ENCODE measurements around the gene NFX1. TPM values are rescaled to one million over a fixed set of nuclear protein-coding genes. Genes with fewer than 3 reads are reported as not detected.

Gene NFX1
- total RNA-seq, 1 experiment from 2014 or later: 22.6 TPM

- H3K36me3 ChIP-seq: no peaks in the 10 kb centered on the region
- no peak overlapping the region for H3K27ac ChIP-seq
- H3K9me3 ChIP-seq (replicated peaks): no peaks in the 10 kb centered on the region
- H3K4me1 ChIP-seq: no peaks in the 10 kb centered on the region; the same call in 1 of the 2 replicates
- no peak for DNase-seq
- no peak overlapping the region for H3K4me3 ChIP-seq
- no peaks in the 10 kb centered on the region for H3K27me3 ChIP-seq
Observed at GRCh38 chr9:33414268-33414667, 124.0 kb downstream of the NFX1 start.

- H3K36me3 ChIP-seq: no peaks in the 10 kb centered on the region
- no peak overlapping the region for H3K4me3 ChIP-seq
- no peaks in the 10 kb centered on the region for H3K27me3 ChIP-seq
- DNase-seq: no peak
- no peaks in the 10 kb centered on the region for H3K9me3 ChIP-seq (replicated peaks)
- H3K4me1 ChIP-seq: no peaks in the 10 kb centered on the region; the same call in 1 of the 2 replicates
- no peak overlapping the region for H3K27ac ChIP-seq
Observed at GRCh38 chr9:33414889-33415500, 124.7 kb downstream of the NFX1 start.

GRCh38 chr9:33415501-33416038, 125.3 kb downstream of the NFX1 start:
- DNase-seq: peak; percentile 60 to 72
- Histone ChIP-seq H3K27ac (no peak overlapping the region), H3K27me3 (no peaks in the 10 kb centered on the region), H3K36me3 (no peaks in the 10 kb centered on the region), H3K9me3 (replicated peaks) (no peaks in the 10 kb centered on the region), H3K4me3 (no peak overlapping the region), H3K4me1 (no peaks in the 10 kb centered on the region; the same call in 1 of the 2 replicates)

- Histone ChIP-seq H3K27me3 (no peaks in the 10 kb centered on the region), H3K9me3 (replicated peaks) (no peaks in the 10 kb centered on the region), H3K4me3 (no peak overlapping the region), H3K27ac (no peak overlapping the region), H3K4me1 (no peaks in the 10 kb centered on the region; the same call in 1 of the 2 replicates), H3K36me3 (no peaks in the 10 kb centered on the region)
- no peak for DNase-seq
Observed at GRCh38 chr9:33416996-33417395, 126.7 kb downstream of the NFX1 start.

- Histone ChIP-seq H3K27ac (no peak overlapping the region), H3K27me3 (no peaks in the 10 kb centered on the region), H3K9me3 (replicated peaks) (no peaks in the 10 kb centered on the region), H3K4me1 (no peaks in the 10 kb centered on the region; the same call in 1 of the 2 replicates), H3K36me3 (no peaks in the 10 kb centered on the region), H3K4me3 (no peak overlapping the region)
- no peak for DNase-seq
Observed at GRCh38 chr9:33418090-33418489, 127.8 kb downstream of the NFX1 start.

GRCh38 chr9:33419708-33420303, 129.5 kb downstream of the NFX1 start:
- Histone ChIP-seq H3K27me3 (no peaks in the 10 kb centered on the region), H3K9me3 (replicated peaks) (no peaks in the 10 kb centered on the region), H3K4me1 (no peaks in the 10 kb centered on the region; the same call in 1 of the 2 replicates), H3K4me3 (no peak overlapping the region), H3K36me3 (no peaks in the 10 kb centered on the region), H3K27ac (no peak overlapping the region)
- DNase-seq: no peak

Other genes with a start within 250 kb of the NFX1 start
- 30.0 and 30.4 TPM in 2 replicates for gene SMU1, start 213.8 kb upstream of the NFX1 start, total RNA-seq (2014; rRNA removed; shearing (Covaris generic))
- 14.0 and 15.7 TPM in 2 replicates for gene B4GALT1, start 123.2 kb upstream of the NFX1 start, total RNA-seq (2014; rRNA removed; shearing (Covaris generic))
- not detected in 2 replicates for gene SPINK4, start 50.3 kb upstream of the NFX1 start, total RNA-seq (2014; rRNA removed; shearing (Covaris generic))
- gene BAG1, start 25.8 kb upstream of the NFX1 start, total RNA-seq (2014; rRNA removed; shearing (Covaris generic)): 48.2 and 58.4 TPM in 2 replicates
- gene CHMP5, start 25.5 kb upstream of the NFX1 start, total RNA-seq (2014; rRNA removed; shearing (Covaris generic)): 67.6 and 74.5 TPM in 2 replicates
- gene AQP7, start 112.1 kb downstream of the NFX1 start, total RNA-seq (2014; rRNA removed; shearing (Covaris generic)): 0.05 and 0.32 TPM in 2 replicates
- 17.3 and 20.6 TPM in 2 replicates for gene AQP3, start 157.1 kb downstream of the NFX1 start, total RNA-seq (2014; rRNA removed; shearing (Covaris generic))
- gene NOL6, start 183.4 kb downstream of the NFX1 start, total RNA-seq (2014; rRNA removed; shearing (Covaris generic)): 27.5 and 29.3 TPM in 2 replicates
- gene ANKRD18B, start 233.7 kb downstream of the NFX1 start, total RNA-seq (2014; rRNA removed; shearing (Covaris generic)): 13.3 and 23.4 TPM in 2 replicates